NCI-H2227 (cell line): ENCODE data around the gene ZNF714.
"Not testable (repeated sequence)": the region's sequence is repeated elsewhere in the genome, so short reads cannot be mapped to it uniquely, and the experiment has no call there.

Source experiments
- DNase-seq: peaks from one replicate; lab custom pipeline; 2025; ENCODE audit not compliant: unreplicated experiment; lab: John Stamatoyannopoulos, UW

The ZNF714 gene

DNA sequence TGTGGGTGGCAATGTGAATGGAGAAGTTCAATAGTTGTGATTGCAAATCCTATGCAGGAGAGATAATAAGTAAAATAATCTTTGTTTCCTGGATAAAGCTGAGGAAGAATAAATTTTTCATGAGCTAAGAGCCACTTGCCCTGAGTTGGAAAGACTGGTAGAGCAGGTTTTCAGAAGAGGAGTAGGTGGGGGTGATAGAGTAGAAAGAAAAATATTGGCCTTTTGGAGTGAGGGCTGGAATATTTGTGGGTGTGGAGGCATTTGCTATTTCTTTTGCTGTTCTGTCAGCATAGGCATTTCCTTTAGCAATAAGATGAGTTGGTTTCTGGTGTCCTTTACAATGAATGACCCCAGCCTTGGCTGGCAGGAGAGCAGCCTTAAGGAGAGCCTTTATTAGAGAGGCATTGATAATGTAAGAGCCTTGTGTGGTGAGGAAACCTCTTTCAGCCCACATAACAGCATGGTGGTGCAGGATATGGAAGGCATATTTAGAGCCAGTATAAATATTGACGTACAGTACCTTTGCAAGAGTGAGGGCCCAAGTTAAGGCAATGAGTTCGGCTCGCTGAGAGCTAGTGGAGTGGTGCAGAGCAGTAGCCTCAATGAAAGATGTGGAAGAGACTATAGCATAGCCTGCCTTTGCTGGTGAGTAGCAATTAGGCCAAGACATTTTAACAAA, 48.2 kb downstream of the ZNF714 start:
- DNase-seq = no peak

DNA sequence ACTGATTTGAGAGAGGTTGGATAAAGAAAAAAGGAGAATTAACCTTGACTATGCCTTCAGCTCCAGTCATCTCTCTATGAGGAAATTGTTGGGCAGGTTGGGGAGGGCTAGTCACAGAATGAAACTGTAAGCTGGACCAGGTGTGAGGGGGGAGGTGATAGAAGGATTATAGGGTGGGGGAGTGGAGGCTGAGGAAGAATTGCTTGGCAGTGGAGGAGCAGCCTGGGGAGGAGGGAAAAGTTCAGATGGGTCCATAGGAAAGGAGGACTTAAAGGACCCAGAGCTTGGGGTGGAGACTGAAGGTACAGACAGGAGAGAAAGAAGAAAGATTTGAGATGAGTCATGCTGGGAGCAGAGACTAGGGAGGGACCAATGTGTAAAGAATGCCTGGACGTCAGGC, 51.6 kb downstream of the ZNF714 start:
- DNase-seq = no peak

DNA sequence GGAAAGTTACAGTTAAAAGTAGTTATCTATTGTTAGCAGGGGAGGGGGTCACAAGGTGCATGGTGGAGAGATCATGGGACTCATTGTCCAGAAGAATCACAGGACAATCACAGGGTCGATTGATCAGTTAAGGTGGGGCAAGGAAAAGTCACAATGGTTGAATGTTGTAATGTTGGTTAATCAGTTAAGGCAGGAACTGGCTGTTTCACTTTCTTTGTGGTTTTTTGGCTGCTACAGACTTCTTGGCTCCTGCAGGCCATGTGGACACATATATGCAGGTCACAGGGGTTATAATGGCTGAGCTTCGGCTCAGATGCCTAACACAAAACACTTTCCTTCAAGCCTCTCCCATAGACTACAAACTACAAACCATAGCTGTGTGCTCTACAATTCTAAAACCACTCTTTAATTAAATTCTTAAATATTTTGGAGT, 52.9 kb downstream of the ZNF714 start:
- DNase-seq = no peak

DNA sequence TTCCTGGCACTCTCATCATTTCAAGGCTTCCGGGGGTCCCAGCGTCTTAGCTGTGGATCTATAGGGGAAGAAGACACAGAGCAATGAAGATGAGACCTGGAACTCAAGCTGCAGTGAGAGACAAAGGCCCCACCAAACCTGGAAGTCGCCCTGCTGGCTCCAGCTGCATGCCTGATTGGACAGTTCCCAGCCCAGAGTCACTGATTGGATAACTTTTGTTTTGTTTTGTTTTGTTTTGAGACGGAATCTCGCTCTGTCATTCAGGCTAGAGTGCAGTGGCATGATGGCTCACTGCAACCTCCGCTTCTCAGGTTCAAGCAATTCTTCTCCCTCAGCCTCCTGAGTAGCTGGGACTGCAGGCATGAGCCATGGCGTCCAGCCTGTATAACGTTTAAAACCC, 53.4 kb downstream of the ZNF714 start:
- no peak for DNase-seq

DNA sequence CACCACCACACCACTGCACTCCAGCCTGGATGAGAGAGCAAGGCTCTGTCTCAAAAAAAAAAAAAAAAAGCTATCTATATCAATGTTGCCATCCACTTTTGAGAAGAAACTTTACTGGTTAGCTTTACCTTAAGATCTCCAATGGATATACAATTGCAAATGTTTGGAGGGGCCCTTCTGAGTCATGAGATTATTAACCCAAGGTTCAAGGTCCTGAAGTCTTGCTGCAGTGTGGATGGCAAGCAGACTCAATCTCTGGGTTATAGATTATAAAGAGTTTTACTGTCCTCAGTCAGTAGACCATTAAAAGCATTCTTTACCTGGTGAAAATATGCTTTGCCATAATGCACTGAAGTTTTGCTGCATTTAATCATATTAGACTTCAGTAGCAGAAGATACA, 56.1 kb downstream of the ZNF714 start:
- no peak for DNase-seq

DNA sequence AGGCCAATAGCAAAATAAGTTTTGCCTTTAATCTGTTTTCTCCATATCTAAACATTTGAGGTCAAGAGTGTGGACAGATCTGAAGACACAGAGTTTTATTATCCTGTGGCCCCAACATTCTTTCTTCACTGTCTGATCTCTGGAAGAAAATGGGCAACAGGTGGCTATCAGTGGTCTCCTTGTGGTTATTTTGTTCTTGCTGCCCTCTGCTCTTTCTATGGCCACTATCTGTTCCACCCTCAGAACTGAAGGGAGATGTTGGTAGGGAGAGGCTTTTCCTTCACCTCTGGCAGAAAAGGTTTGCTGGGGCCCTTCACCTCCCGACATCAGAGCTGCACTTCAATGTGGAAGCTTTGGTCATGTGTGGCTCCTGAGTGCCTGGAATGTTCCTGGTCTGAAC, 59.0 kb downstream of the ZNF714 start:
- DNase-seq = not testable (repeated sequence)

DNA sequence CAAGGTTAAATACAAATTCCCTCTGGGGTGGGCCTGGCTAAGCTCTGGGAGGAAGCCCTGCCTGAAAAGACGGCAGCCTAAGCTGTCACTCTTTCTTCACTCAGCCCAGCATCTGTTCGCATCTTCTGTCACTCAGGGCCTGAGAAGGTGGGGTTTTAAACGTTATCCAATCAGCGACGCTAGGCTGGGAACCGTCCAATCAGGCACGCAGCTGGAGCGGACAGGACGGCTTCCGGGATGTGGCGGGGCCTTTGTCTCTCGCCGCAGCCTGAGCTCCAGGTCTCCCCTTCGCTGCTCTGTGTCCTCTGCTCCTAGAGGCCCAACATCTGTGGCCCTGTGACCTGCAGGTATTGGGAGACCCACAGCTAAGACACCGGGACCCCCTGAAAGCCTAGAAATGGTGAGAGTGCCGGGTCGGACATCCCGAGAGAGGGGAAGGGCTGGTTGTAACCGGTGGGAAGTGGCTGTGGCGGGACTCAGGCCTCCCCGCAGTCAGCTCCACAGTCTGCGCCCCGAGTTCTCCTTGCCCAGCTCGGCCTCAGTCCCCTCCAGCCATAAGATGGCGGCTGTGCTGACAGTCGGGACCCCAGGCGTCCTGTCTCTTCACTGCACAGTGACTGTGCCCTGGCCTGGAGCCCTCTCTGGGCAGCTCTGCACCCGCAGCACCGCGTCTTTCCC, 59.9 kb downstream of the ZNF714 start, which contains the start of gene ZNF431:
ZNF431 (plus strand) TSS at position 254 of the 678 bp plus-strand sequence; CDS start at position 398, 144 bp downstream.
- peak; percentile 91 for DNase-seq

DNA sequence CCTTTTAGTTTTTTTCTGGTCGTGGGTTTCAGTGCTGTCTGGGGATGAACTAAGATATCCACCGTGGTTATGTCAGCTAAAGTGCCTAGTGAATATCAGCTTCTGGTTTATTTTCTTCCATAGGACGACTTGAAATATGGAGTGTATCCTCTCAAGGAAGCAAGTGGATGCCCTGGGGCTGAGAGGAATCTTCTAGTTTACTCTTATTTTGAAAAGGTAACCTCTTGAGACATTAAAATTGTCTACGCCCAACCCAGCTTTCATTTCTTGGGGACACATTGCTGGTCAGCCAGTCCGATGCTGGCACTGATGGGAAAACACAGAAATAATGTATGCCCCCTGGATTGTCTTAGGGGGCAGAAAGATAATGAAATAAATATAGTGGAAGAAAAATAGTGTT, 61.4 kb downstream of the ZNF714 start:
- no peak for DNase-seq

DNA sequence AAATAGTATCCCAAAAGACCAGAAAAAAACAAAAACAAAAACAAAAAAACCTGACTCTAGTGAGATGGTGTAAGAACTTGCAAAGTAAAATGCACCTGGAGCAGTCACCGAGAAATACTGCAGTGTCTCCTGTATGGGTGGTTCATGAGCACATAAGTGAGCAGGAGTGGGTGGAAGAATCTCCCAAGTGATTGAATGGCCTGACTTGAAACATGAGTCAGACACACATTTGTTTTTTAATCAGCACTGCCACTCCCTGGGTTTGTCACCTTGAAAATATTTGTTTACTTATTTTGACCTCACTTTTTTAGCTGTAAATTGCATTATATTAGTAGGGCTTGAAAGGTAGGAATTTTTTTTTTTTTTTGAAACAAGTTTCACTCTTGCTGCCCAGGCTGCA, 61.9 kb downstream of the ZNF714 start:
- no peak for DNase-seq

DNA sequence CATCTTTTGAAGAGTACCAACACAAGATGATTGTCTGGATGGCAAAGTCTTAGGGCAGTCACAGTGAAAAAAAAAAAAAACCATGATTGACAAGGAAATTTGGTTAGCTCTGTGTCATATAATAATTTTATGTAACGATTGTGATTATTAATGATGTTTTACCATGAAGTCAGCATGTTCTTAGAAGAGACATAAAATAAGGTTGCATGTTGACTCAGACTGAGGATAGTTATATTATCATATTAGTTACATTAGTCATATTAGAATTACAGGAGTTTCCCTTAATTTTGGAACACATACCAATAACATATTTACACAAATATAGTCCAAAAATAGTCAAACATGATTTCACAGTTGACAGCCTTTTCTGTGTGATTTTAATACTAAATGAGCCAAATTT, 65.5 kb downstream of the ZNF714 start:
- no peak for DNase-seq

DNA sequence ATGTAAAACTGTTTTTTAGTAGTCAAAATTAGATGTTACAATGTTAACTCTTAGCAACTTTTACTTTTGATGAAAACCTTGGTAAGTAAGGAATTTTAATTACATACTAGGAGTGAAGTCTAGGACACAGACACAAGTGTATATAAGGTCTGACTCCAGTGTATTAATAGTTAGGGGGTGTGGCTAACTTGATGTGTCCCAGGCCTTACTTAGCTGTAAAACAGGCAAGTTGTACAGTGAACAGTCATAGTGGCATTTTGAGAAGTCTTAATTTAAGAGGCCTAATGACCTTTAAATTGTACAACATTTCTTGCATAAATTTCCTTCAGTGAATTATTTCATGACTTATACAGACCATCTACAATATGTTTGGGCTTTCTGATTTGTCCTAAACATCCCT, 66.7 kb downstream of the ZNF714 start:
- DNase-seq = no peak

DNA sequence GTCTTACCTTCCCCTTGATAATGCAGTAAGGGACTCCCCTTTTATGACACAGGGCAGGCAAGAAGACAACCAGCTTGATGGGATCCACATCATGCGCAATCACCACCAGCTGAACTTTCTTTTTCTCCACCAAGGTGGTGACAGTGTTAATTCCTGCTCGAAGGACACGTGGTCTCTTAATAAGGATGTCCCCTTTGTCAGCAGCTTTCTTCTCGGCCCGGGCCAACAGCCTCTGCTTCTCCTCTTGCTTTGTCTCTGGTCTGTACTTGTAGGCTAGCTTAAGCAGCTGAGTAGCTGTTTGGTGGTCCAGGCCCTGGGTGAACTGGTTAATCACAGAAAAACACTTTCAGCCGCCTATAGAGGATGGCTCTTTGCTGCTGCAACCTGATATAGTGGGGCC, 67.9 kb downstream of the ZNF714 start:
- DNase-seq = no peak

DNA sequence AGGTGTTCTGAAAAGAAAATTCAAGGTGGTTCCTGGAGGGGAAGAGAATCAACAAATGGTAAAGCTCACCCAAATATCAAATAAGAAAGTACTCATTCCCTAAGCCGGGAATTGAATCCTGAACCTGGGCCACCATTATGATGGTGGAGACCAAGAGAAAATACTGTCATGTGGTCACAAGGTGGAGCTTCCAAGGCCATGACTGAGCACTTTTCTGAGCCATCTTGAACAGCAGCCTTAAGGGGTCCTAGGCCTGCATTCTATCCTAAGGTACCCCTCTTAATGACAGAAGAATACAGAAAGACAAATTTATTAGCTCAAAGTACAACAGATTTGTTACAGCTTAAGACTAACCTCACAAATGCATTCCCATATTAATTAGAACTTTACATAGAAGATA, 69.5 kb downstream of the ZNF714 start:
- no peak for DNase-seq

DNA sequence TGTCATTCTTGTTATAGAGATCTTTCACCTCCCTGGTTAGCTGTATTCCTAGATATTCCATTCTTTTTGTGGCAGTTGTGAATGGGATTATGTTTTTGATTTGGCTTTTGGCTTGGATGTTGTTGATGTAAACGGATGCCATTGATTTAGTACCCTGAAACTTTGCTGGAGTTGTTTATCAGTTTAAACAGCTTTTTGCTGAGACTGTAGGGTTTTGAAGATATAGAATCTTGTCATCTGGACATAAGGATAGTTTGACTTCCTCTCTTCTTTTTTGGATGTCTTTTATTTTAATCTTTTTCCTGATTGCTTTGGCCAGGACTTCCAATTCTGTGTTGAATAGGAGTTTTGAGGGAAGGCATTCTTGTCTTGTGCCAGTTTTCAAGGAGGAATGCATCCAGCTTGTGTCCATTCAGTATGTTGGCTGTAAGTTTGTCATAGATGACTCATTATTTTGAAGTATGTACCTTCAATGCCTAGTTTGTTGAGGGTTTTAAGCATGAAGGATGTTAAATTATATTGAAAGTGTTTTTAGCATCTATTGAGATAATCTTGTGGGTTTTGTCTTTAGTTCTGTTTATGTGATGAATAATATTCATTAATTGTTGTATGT, 76.6 kb downstream of the ZNF714 start:
- no peak for DNase-seq

DNA sequence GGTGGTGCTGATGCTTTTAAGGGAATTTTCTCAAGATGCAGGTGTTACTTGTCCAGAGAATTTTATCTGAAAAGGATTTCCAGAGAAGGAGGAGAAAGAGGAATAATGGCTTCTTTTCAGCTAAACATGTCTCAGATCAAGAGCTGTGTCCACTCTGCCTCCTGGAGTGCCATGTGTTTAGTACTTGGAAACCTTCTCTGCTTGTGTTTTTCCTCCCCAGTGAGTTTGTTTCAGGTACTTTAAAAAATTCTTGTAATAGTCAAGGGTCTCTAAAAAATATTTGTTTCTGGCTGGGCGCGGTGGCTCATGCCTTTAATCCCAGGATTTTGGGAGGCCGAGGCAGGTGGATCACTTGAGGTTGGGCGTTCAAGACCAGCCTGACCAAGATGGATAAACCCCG, 82.5 kb downstream of the ZNF714 start:
- DNase-seq = no peak

DNA sequence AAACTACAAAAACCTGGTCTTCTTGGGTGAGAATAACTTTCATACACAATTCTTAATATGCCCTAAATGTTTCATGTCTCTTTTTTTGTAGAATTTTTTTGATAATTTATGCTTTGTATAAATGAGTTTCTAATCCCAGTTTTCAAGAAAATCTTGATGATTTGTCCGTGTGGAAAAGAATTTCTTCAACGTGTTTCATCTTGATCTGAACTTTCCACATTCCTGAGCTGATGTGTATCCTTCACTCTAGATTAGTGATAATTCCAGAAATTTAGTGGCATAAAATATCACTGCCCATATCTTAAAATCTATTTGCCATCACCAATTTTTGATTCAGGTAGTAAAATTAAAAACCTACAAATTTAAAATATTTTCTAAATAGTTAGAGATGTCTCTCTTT, 84.4 kb downstream of the ZNF714 start:
- no peak for DNase-seq
